KOPT-K1 (cell line): ENCODE measurements around the gene DAZAP2.
A peak's percentile ranks its signal among the peaks of the same experiment; 100 is the strongest.
"Not testable (repeated sequence)": the region's sequence is repeated elsewhere in the genome, so short reads cannot be mapped to it uniquely, and the experiment has no call there.

ENCODE experiments used
- H3K27ac ChIP-seq: fragments of 200-600 bp; sonication (generic); 2 replicates; pipeline ENCODE4 v1.5.1; 2016; ENCODE audit warnings: antibody characterized with exemption, mild to moderate bottlenecking, low read depth, low read length; ENCODE audit not compliant: poor library complexity, severe bottlenecking
- H3K36me3 ChIP-seq: fragments of 200-600 bp; sonication (generic); 2 replicates; pipeline ENCODE4 v1.5.1; 2017; ENCODE audit warnings: antibody characterized with exemption, mild to moderate bottlenecking, low read length, moderate library complexity; ENCODE audit not compliant: insufficient read depth
- H3K9me3 ChIP-seq: fragments of 200-600 bp; sonication (generic); 2 replicates; pipeline ENCODE4 v1.5.1; 2017; ENCODE audit warnings: antibody characterized with exemption, low read length, mild to moderate bottlenecking; ENCODE audit not compliant: insufficient read depth, poor library complexity, severe bottlenecking

The DAZAP2 gene

DNA sequence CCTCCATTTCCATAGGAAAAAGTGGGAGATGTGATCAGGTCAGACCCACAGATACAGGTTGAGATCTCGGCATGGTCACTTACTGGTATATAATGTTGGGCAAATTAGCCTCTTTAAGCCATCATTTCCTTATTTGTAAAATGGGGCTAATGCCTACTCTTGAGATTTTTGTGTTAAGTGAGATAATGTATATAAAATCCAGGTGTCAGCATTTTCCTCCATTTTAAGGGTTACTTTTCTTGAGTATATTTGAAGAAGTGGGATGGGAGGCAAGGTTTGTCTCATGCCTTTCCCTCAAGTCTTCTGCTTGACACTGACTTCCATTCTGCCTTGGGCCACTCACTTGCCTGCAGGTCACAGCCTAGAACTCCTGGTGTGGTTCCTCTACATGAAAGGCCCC is 10.7 kb upstream of the DAZAP2 start:
- no peaks in the 10 kb centered on the region for H3K36me3 ChIP-seq
- no peak overlapping the region for H3K27ac ChIP-seq
- no peaks in the 10 kb centered on the region for H3K9me3 ChIP-seq

DNA sequence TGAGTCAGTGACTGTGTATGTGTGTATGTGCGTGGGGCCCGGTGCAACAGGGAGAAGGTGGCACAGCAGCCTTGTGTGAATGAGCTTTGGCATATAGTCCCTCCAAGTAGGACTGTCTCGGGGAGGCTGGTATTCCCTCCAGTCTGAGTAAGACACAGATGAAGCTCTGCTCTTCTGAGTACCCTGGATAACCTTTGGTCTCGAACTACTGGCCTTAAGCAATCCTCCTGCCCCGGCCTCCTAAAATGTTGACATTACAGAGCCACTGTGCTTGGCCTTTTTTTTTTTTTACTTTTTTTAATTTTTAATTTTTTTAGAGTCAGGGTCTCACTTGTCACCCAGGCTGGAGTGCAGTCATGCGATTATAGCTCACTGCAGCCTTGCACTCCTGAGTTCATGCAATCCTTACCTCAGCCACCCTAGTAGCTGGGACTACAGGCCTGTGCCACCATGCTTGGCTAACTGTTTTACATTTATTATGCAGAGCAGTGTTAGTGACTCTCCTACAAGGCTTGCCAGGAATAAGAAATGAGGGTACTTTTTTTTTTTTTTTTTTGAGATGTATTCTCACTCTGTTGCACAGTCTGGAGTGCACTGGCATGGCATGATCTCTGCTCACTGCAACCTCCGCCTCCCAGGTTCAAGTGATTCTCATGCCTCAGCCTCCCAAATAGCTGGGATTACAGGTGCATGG is 9.4 kb upstream of the DAZAP2 start:
- no peaks in the 10 kb centered on the region for H3K36me3 ChIP-seq
- no peak overlapping the region for H3K27ac ChIP-seq
- no peaks in the 10 kb centered on the region for H3K9me3 ChIP-seq

- Histone ChIP-seq H3K36me3 (no peaks in the 10 kb centered on the region), H3K27ac (no peak overlapping the region), H3K9me3 (no peaks in the 10 kb centered on the region)
Observed at GRCh38 chr12:51232642-51233041, 6.0 kb upstream of the DAZAP2 start.

GRCh38 chr12:51234530-51234929 is 4.1 kb upstream of the DAZAP2 start:
- Histone ChIP-seq H3K9me3 (no peaks in the 10 kb centered on the region), H3K36me3 (no peaks in the 10 kb centered on the region), H3K27ac (no peak overlapping the region)

GRCh38 chr12:51238037-51238509 is 553 bp upstream of the DAZAP2 start:
- H3K9me3 ChIP-seq, result no peaks in the 10 kb centered on the region
- H3K27ac ChIP-seq, result peak overlapping the region; percentile 99
- H3K36me3 ChIP-seq, result peaks cover 33% of the 10 kb centered on the region

- Histone ChIP-seq H3K36me3 (peaks cover 59% of the 10 kb centered on the region), H3K27ac (no peak overlapping the region), H3K9me3 (no peaks in the 10 kb centered on the region)
Observed at GRCh38 chr12:51240971-51241370, 2.3 kb downstream of the DAZAP2 start.

DNA sequence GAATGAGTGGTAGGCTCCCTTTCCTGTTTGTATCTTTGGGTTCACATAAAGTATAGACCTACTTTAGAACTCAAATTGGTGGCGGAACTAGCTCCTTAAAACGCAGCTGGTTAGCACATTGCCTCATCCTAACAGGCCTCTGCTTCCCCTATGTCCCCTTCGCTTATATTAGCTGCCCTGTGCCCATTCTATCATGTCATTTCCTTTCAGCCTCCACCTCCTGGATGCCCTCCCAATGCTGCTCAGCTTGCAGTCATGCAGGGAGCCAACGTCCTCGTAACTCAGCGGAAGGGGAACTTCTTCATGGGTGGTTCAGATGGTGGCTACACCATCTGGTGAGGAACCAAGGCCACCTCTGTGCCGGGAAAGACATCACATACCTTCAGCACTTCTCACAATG is 3.5 kb downstream of the DAZAP2 start:
- no peaks in the 10 kb centered on the region for H3K9me3 ChIP-seq
- H3K36me3 ChIP-seq, result peaks cover 59% of the 10 kb centered on the region
- no peak overlapping the region for H3K27ac ChIP-seq

DNA sequence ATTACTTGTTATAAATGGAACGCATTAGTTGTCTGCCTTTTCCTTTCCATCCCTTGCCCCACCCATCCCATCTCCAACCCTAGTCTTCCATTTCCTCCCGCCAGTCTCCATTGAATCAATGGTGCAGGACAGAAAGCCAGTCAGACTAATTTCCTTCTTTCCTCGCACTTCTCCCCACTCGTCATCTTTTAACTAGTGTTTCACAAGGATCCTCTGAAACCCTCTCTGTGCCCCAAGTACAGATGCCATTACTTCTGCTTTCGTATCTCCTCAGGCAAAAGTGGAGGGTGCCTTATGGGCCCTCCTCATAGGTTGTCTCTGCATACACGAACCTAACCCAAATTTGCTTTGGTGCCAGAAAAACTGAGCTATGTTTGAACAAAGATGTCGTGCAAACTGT is 4.2 kb downstream of the DAZAP2 start:
- Histone ChIP-seq H3K27ac (no peak overlapping the region), H3K9me3 (no peaks in the 10 kb centered on the region), H3K36me3 (peaks cover 59% of the 10 kb centered on the region)

GRCh38 chr12:51244269-51244668 is 5.6 kb downstream of the DAZAP2 start:
- H3K36me3 ChIP-seq, result peaks cover 59% of the 10 kb centered on the region
- H3K9me3 ChIP-seq, result no peaks in the 10 kb centered on the region
- H3K27ac ChIP-seq, result no peak overlapping the region

- peaks cover 50% of the 10 kb centered on the region for H3K36me3 ChIP-seq
- H3K27ac ChIP-seq, result peak overlapping the region; percentile 56
- no peaks in the 10 kb centered on the region for H3K9me3 ChIP-seq
Observed at GRCh38 chr12:51245476-51246253, 7.0 kb downstream of the DAZAP2 start.

- Histone ChIP-seq H3K9me3 (no peaks in the 10 kb centered on the region), H3K36me3 (peaks cover 43% of the 10 kb centered on the region), H3K27ac (peak overlapping the region; percentile 56)
Observed at GRCh38 chr12:51246254-51246853, 7.7 kb downstream of the DAZAP2 start.

GRCh38 chr12:51247523-51248206 is 9.0 kb downstream of the DAZAP2 start:
- H3K36me3 ChIP-seq, result peaks cover 30% of the 10 kb centered on the region
- H3K27ac ChIP-seq, result peak overlapping the region; percentile 56
- H3K9me3 ChIP-seq, result no peaks in the 10 kb centered on the region

GRCh38 chr12:51253276-51253675 is 14.7 kb downstream of the DAZAP2 start:
- Histone ChIP-seq H3K9me3 (no peaks in the 10 kb centered on the region), H3K36me3 (no peaks in the 10 kb centered on the region), H3K27ac (no peak overlapping the region)

GRCh38 chr12:51254536-51254935 is 15.9 kb downstream of the DAZAP2 start:
- no peak overlapping the region for H3K27ac ChIP-seq
- H3K36me3 ChIP-seq, result no peaks in the 10 kb centered on the region
- H3K9me3 ChIP-seq, result no peaks in the 10 kb centered on the region

GRCh38 chr12:51259600-51259999 is 21.0 kb downstream of the DAZAP2 start:
- not testable (repeated sequence) for H3K36me3 ChIP-seq, H3K27ac ChIP-seq

More at GRCh38 chr12:51259600-51259999, 21.0 kb downstream of the DAZAP2 start:
- not testable (repeated sequence) for H3K9me3 ChIP-seq
